Superior temporal gyrus (tissue), 1 donor: Measurements from ENCODE around the gene SETDB2.

Experiments used
- DNase-seq: peaks from one replicate; pipeline ENCODE4 v3.0.0-alpha.2; 2016; ENCODE audit errors: extremely low spot score

Gene SETDB2

DNA sequence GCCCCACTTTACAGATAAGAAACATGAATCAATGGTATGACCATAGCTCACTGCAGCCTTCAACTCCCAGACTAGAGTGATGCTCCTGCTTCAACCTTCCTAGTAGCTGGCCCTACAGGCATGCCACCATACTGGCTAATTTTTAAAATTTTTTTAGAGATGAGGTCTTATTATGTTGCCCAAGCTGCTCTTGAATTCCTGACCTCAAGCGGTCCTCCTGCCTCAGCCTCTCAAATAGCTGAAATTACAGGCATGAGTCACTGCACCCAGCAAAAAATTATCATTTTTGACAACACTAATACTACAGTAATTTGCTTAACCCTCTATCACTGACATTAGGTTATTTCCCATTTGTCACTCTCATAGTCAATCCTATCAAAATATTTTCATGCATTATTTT is 15.0 kb upstream of the SETDB2 start:
- DNase-seq, result no peak

DNA sequence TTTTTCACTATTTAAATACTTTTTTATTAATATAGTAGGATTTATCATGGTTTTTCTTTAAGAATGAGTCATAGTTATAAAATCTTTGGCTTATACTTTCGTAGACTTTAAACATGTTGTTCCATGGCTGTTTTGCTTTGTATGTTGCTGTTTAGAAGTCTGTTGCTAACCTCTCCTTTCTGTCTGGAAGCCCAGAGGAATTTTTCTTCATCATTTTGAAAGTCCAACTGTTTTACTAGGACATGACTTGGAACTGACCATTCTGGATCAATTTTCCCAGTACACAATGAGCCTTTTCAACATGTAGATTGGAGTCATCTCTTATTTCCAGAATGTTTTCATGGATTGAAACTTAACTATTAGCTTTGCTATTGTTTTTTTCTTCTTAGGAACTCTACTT is 8.1 kb upstream of the SETDB2 start:
- no peak for DNase-seq

DNA sequence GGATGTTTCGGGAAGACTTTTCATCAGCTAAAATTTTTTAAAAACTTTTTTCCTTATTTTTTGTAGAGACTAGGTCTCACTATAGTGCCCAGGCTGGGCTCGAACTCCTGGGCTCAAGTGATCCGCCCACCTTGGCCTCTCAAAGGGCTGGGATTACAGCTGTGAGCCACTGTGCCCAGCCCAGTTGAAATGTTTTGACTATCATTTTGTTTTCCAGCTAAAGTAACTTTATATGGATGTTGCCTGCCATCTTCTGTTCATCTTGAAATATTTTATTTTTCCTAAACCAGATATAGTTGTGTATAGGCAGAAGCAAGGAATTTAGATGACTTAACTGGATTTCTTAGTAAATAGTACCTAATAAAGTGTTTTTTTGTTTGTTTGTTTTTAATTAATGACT is 7.2 kb upstream of the SETDB2 start:
- DNase-seq, result peak; percentile 72

DNA sequence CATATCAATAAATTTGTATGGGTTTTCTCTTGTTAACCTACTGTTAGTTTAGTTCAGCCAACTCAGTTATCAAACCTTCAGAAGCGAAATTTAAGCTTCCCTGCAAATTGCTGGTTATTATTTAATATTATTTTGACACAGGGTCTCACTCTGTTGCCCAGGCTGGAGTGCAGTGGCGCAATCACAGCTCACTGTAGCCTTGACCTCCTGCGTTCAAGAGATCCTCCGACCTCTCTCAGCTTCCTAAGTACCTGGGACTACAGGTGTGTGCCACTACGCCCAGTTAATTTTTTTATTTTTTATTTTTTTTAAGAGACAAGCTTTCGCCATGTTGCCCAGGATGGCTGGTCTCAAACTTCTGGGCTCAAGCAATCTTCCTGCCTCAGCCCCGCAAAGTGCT is 6.4 kb upstream of the SETDB2 start:
- no peak for DNase-seq

DNA sequence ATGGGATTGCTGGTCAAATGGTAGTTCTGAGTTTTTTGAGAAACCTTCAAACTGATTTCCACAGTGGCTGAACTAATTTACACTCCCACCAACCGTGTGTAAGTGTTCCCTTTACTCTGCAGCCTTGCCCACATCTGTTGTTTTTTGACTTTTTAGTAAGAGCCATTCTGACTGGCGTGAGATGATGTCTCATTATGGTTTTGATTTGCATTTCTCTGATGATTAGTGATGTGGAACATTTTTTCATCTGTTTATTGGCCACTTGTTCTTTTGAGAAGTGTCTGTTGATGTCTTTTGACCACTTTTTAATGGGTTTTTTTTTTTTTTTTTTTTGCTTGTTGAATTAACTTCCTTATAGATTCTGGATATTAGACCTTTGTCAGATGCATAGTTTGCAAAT is 4.5 kb upstream of the SETDB2 start:
- DNase-seq, result no peak

DNA sequence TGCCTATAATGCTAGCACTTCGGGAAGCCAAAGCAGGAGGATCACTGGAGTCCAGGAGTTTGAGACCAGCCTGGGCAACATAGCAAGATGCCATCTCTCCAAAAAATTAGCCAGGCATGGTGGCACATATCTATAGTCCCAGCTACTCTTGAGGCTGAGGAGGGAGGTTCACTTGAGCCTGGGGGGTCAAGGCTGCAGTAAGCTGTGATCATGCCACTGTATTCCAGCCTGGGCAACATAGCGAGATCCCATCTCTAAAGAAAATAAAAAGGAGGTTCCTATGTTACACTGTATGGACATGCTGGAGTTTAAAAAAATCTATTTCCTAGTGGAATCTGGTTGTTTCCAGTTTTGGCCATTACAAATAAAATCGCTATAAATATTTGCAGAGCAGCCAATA is 2.8 kb upstream of the SETDB2 start:
- DNase-seq, result no peak

DNA sequence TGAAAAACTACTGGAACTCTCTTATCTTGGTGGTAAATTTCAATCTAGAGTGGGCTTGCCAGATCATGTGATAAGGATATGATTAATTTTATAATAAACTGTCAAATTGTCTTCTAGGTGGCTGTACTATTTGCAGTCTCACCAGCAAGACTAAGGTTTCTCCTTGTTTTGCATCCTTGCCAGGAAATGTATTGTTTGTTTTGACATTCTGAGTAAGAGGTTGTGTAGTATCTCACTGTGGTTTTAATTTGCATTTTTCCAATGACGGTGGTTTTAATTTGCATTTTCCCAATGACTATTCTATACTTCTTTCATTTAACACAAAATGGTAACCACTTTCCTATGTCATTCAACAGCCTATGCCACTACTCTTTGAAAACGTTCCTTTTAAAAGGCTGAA is 2.2 kb upstream of the SETDB2 start:
- DNase-seq, result no peak

DNA sequence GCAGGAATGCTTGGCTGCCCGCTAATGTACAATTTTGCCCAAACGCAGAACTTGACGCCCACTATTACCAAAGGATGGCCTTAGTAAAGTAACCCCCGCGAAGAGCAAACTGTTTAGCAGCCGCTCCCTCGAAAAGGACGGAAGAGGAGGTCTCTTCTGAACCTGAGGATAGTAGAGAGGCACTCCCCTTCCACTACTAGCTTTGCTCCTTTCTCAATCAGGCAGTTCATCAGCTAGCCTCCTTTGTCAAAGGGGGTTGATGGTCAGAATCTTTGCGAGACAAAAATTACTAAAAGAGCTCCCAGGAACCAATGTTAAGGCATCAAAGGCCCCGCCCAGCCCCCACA is 744 bp upstream of the SETDB2 start:
- peak; percentile 81 for DNase-seq

DNA sequence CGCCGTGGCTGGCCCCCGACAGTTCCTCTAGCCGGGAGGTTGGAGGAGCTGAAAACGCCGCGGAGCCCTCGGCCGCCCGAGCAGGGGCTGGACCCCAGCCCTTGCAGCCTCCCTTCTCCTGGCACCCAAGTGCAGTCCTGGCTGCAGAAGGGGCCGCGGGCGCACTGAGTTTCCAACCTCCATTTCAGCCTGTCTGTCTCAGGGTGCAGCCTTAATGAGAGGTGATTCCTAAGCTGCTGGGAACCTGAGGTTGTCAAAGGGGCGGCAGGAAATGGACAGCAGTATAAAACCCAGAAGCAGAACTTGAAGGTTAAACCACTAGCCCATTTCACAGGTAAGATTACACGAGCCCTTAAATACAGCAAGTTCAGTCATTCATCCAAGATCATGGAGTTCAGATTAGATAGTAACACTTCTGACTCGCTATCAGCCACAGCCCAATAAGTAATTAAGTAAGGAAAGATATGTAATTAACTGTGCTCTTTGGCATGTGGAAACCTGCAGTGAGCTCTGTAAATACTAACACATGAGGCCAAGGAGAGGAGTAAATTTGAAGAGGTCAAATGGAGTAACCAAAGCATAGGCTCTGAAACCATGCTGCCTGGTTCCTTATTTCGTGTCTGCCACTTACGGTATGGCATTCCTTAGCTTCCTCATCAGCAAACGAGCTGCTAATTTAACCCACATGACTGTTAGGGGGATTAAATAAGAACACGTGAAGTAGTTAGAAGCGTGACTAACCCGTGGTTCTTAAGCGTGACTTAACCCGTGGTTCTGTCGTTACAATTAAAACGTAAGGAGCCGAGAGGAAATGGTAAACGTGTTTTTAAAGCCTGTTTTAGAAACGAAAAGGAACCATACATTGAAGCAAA is 686 bp downstream of the SETDB2 start:
- peak; percentile 67 for DNase-seq

DNA sequence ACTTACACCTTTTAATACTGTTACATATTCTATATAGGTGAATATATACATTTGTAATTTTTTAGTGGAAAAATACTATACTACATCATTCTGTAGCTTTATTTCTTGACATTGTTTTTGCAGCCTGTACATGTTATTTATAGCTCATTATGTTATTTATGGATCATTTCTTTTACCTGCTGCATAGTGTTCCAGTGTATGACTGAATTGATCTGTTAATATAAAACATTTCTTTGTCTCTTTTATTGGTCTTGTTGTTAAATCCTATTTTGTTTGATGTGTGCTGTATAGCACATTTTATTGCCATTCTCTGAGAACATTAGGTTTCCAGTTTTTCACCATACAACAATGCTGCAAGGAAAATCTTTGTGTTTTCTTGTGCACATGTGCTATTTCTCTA is 2.4 kb downstream of the SETDB2 start:
- DNase-seq, result no peak

DNA sequence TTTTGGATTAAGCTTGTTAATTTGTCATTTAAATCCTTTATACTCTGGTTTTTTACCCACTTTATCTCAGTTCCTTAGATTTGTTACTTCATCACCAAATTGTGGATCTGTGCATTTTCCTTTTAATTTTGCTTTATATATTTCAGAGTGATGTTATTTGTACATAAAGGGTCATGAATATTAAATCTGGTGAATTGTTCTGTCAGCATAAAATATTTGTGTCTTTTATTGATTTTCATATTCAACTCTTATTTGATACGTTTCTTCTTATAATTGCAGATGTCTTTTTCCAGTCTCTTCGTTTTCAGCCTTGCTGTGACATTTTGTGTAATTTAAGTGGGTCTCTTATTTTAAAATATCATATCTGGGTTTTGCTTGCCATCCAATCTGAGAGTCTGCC is 4.7 kb downstream of the SETDB2 start:
- DNase-seq, result no peak

DNA sequence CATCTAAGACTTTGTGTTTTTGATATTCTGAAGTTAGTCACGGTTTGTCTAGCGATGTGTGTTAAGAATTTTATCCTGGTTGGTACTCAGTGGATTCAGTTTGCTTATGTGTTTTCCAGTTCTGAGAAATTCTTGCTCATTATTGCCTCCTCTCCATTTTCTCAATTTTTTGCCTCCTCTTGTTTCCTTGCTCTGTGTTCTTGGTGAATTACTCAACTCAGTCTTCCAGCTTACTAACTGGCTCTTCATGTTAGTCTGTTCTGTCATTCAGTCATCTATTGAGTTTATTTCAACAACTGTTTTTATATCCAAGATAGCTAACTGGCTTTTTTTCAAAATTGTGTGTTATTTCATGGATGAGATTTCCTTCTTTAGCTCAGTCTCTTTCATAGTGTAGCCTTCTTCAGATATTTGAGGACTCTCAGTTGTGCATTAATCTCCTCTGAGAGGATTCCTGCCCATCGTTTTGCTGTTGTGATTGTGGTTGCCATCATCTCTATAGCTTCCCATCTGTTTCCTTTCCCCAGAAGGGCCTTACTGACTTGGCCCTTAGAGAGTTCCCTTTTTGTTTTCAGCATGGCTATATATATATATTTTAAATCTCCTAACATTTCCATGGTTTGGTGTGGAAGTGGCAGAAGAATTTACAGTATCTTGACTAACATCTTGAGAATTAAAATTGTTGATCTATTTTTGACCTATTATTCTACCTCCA is 6.2 kb downstream of the SETDB2 start:
- DNase-seq, result no peak

DNA sequence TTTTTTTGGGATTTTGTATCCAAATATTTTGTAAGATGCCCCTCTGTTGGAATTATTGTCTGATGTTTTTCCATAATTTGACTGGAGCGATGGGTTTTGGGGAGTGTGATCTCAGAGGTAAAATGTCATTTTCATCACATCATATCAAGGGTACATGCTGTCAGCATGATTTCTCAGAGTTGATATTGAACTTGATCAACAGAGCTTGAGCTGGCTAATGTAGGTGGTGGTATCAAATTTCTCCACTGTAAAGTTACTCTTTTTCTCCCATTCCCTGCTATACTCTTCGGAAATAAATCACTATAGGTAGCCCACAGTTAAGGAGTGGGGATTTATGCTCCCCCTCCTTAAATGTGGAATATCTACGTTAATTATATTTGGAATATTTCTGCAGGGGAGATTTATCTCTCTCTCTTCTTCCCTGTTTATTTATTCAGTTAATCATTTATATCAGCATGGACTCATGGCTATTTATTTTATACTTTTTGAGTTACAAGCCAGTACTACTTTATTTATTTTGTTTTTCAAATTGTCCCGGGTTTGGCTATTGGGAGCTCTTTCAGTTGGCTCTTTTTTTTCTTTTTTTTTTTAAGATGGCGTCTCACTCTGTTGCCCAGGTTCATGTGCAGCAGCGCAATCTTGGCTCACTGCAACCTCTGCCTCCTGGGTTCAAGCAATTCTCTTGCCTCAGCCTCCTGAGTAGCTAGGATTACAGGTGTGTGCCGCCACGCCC is 8.8 kb downstream of the SETDB2 start:
- no peak for DNase-seq

DNA sequence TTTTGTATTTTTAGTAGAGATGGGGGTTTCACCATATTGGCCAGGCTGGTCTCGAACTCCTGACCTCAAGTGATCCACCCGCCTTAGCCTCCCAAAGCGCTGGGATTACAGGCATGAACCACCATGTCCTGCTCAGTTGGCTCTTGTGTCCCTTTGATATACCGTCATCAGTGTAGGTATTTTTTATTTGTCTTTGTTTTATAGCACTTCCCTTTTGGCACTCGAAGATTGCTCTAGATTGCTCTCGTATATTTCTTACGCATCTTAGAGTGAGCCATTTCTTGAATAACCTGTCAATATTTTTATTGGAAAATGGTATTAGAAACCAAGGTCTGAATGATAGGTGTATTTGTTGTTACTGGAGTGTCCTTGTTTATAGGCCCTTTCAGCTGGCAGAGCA is 9.4 kb downstream of the SETDB2 start:
- DNase-seq, result no peak

DNA sequence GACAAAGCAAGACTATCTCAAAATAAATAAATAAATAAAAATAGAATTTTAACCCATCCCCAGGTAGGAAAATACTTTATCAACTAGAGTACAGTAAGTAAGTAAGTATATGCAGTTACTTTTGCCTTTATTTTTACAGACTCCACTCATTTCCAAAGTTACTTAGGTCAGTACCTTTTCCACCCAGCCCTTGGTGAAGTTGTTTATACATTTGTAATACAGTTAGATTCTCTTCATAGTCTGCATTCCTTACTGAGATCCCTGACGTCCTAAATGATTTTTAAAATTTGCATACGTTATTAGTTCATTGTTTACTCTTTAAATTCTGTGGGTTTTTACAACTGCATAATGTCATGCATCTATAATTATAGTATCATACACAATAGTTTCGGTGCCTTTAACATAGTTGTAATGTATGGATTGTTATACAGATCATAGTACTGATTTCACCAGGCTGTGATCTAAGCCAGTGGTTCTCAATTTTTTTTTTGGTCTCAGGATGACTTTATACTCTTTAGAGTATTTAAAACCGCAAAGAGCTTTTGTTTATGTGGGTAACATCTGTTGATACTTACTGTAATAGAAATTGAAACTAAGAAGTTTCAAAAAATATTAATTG is 10.4 kb downstream of the SETDB2 start:
- DNase-seq, result no peak

DNA sequence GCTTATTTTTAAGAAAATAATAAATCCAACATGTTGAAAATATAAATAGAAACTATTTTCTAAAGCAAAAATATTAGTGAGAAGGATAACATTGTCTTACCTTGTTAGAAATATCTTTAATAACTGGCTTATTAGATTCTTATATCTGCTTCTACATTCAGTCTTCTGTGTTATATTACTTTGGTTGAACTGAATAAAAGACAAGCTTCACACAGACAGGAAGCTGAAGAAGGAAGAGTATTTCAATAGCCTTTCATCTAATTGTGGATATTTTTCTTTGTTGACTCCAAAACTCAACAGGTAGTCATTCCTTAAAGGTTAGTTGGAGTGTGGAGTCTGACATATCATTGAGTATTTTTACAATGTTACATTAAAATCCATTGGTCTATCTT is 10.9 kb downstream of the SETDB2 start:
- no peak for DNase-seq

DNA sequence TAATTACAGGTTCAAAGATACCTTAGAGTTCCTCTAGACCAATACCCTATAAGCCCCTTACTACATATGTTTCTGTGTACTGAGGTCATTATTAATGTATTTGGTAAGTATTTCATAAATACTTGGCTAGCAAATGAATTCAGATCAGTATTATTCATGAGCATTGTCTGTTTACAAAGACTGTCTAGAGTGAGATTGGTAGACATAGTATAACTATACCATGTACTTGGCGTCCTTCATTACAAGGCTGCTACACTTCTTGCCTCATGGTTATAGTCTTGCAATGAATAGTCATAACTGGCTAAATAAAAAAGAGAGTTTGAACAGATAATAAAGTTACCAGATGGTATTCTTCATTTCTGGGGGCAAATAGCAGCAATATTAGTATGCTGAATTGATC is 12.1 kb downstream of the SETDB2 start:
- DNase-seq, result no peak

DNA sequence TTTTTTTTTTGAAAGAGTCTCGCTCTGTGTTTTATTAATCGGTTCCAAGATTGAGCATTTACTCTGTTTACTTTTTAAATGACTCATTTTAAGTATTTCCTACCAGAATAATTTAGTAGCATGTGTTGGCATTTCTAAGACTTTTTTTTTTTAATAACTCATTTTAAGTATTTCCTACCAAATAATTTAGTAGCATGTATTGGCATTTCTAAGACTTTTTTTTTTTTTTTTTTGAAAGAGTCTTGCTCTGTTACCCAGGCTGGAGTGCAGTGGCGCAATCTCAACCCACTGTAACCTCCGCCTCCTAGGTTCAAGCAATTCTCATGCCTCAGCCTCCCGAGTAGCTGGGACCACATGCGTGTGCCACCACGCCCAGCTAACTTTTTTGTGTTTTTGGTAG is 13.1 kb downstream of the SETDB2 start:
- DNase-seq, result no peak

DNA sequence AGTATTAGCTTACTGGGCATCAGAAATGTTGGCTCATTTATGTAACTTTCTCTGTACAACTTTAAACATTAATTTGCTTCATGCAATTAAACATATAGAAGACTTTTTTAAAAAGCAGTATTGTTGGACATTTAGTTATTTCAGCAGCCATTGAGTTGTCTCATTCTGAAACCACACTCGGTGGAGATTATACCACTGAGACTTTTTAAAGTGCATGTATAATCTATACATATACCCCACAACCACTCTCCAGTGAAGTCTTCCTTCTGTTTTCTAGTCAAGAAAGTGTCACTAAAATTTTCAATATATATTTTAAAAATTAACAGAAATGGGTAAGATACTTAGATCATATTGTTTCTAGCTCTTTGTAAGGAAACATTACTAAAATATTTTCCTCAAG is 15.5 kb downstream of the SETDB2 start:
- no peak for DNase-seq

DNA sequence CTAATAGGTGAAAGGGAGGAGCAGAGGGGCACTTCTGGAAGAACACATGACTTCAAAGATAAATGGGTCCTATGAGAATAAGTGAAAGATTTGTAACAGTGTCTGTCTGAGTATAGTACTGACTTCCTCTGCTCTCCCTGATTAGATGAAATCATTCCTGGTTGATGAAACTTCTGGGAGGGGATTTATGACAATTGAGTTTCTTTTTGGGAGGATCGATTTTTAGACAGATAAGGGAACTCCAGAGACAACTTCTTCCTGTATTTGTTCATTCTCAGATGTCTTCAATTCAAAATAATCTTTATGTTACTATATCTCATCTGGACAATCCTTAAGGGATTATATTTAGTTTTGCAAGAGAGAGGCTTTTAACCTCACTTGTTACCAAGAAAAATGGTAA is 20.0 kb downstream of the SETDB2 start:
- DNase-seq, result no peak

DNA sequence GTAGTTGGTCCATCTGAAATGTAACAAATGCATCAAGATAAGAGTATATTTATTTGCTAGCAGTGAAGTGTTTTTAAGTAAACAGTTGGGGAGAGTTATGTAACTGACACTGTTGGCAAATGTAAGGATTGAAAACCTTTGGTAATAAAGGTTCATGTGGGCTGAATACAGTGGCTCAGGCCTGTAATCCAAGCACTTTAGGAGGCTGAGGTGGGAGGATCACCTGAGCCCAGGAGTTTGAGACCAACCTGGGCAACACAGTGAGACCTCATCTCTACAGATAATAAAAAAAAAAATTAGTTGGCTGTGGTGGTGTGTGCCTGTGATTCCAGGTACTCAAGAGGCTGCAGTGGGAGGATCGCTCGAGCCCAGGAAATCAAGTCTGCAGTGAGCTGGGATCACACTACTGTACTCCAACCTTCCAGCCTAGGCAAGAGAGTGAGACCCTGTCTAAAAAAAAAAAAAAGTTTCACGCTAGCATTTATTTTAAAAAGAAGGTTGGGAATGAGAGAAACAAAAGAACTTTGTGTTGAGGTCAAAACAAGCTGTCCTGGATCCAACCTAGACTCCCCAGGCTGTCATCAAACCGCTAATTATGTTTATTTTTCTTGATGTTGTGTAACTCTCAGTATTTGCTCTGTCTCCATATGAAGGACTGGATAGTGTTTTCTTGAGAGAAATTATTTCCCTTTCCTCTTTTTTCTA is 20.7 kb downstream of the SETDB2 start:
- DNase-seq, result no peak
